Measurements from ENCODE around the gene CPLX1. TPM values are rescaled to one million over a fixed set of nuclear protein-coding genes. Genes with fewer than 3 reads are reported as not detected.

CPLX1 gene
- total RNA-seq, 2 experiments from 2014 or later = 0.21 to 0.25 TPM

GRCh38 chr4:748461-748860, 77.5 kb downstream of the CPLX1 start:
- BruUV-seq (replicated peaks) = no TSS peak
- no peak overlapping the region for H3K4me2 ChIP-seq (ENCODE audit: low read length)
- H2AFZ ChIP-seq (ENCODE audit: low read length) = no peak overlapping the region
- H3K79me2 ChIP-seq (ENCODE audit: insufficient read depth, low read depth, low read length) = no peaks in the 10 kb centered on the region
- no peaks in the 10 kb centered on the region for H3K9me2 ChIP-seq (ENCODE audit: insufficient read depth, low read length)
- ChIA-PET POLR2A (no interaction called here), CTCF (ENCODE audit: unreplicated experiment) (no interaction called here)
- DNase-seq (ENCODE audit: low spot score) = no peak
- intact Hi-C loops (cut with micrococcal nuclease; ENCODE audit: unreplicated experiment) = no loop called here
- no peak overlapping the region for H3K4me3 ChIP-seq (ENCODE audit: low read depth, low read length, poor library complexity, severe bottlenecking)
- H3K4me1 ChIP-seq (ENCODE audit: insufficient read depth, low read length, poor library complexity, severe bottlenecking) = no peaks in the 10 kb centered on the region
- no peaks in the 10 kb centered on the region for H3K9me3 ChIP-seq (ENCODE audit: low read length)
- H3K27ac ChIP-seq (ENCODE audit: low read depth, low read length, poor library complexity, severe bottlenecking) = no peak overlapping the region
- H3K36me3 ChIP-seq (ENCODE audit: insufficient read depth, low read length) = peaks cover 35% of the 10 kb centered on the region; the same call in 1 of the 2 replicates
- H4K20me1 ChIP-seq (ENCODE audit: insufficient read depth, low read length) = no peaks in the 10 kb centered on the region
- no peak for TF ChIP-seq CTCF (conservative IDR thresholded peaks at IDR 0.05; ENCODE audit: low read length)
- no peak for TF ChIP-seq EZH2phosphoT487 (IDR thresholded peaks at IDR 0.05; ENCODE audit: borderline replicate concordance, low read depth, low read length)

GRCh38 chr4:747546-748170, 78.3 kb downstream of the CPLX1 start:
- H3K4me3 ChIP-seq (ENCODE audit: low read depth, low read length, poor library complexity, severe bottlenecking) = no peak overlapping the region
- H3K9me3 ChIP-seq (ENCODE audit: low read length) = no peaks in the 10 kb centered on the region
- H3K27ac ChIP-seq (ENCODE audit: low read depth, low read length, poor library complexity, severe bottlenecking) = no peak overlapping the region
- H3K9me2 ChIP-seq (ENCODE audit: insufficient read depth, low read length) = no peaks in the 10 kb centered on the region
- no TSS peak for BruUV-seq (replicated peaks)
- H3K79me2 ChIP-seq (ENCODE audit: insufficient read depth, low read depth, low read length) = no peaks in the 10 kb centered on the region
- ChIA-PET CTCF (ENCODE audit: unreplicated experiment) (no interaction called here), POLR2A (no interaction called here)
- H3K4me1 ChIP-seq (ENCODE audit: insufficient read depth, low read length, poor library complexity, severe bottlenecking) = no peaks in the 10 kb centered on the region
- no peak overlapping the region for H3K4me2 ChIP-seq (ENCODE audit: low read length)
- DNase-seq (ENCODE audit: low spot score) = no peak
- intact Hi-C loops (cut with micrococcal nuclease; ENCODE audit: unreplicated experiment) = no loop called here
- H3K36me3 ChIP-seq (ENCODE audit: insufficient read depth, low read length) = peaks cover 31% of the 10 kb centered on the region; the same call in 1 of the 2 replicates
- no peak overlapping the region for H2AFZ ChIP-seq (ENCODE audit: low read length)
- H4K20me1 ChIP-seq (ENCODE audit: insufficient read depth, low read length) = no peaks in the 10 kb centered on the region
- no peak for TF ChIP-seq CTCF (conservative IDR thresholded peaks at IDR 0.05; ENCODE audit: low read length)
- TF ChIP-seq EZH2phosphoT487 (IDR thresholded peaks at IDR 0.05; ENCODE audit: borderline replicate concordance, low read depth, low read length) = no peak

GRCh38 chr4:744212-744841, 81.6 kb downstream of the CPLX1 start:
- Histone ChIP-seq H3K4me2 (ENCODE audit: low read length) (no peak overlapping the region), H2AFZ (ENCODE audit: low read length) (no peak overlapping the region), H3K4me1 (ENCODE audit: insufficient read depth, low read length, poor library complexity, severe bottlenecking) (no peaks in the 10 kb centered on the region), H3K4me3 (ENCODE audit: low read depth, low read length, poor library complexity, severe bottlenecking) (no peak overlapping the region), H3K27ac (ENCODE audit: low read depth, low read length, poor library complexity, severe bottlenecking) (peak overlapping the region; percentile 10), H3K9me2 (ENCODE audit: insufficient read depth, low read length) (no peaks in the 10 kb centered on the region), H3K79me2 (ENCODE audit: insufficient read depth, low read depth, low read length) (no peaks in the 10 kb centered on the region), H4K20me1 (ENCODE audit: insufficient read depth, low read length) (no peaks in the 10 kb centered on the region), H3K36me3 (ENCODE audit: insufficient read depth, low read length) (peaks cover 18% of the 10 kb centered on the region; the same call in 1 of the 2 replicates), H3K9me3 (ENCODE audit: low read length) (no peaks in the 10 kb centered on the region)
- TF ChIP-seq EZH2phosphoT487 (IDR thresholded peaks at IDR 0.05; ENCODE audit: borderline replicate concordance, low read depth, low read length) (no peak), CTCF (conservative IDR thresholded peaks at IDR 0.05; ENCODE audit: low read length) (no peak)
- BruUV-seq (replicated peaks) = no TSS peak
- CTCF ChIA-PET (ENCODE audit: unreplicated experiment) = no interaction called here
- POLR2A ChIA-PET = no interaction called here
- intact Hi-C loops (cut with micrococcal nuclease; ENCODE audit: unreplicated experiment) = loop anchor here (5.0 kb wide), 2 partner anchors 148 to 502 kb away; no protein-coding TSS in a partner anchor
- DNase-seq (ENCODE audit: low spot score) = no peak
